ENCODE measurements around the gene MACROD2.

MACROD2 gene

GRCh38 chr20:15610787-15611186 lies 1615.5 kb downstream of the MACROD2 start:
- TF ChIP-seq ZFX (IDR thresholded peaks at IDR 0.05) (no peak), CTCF (conservative IDR thresholded peaks at IDR 0.05) (no peak)
- no peak overlapping the region for H3K27ac ChIP-seq

- TF ChIP-seq ZFX (IDR thresholded peaks at IDR 0.05), result no peak
- no peak for TF ChIP-seq CTCF (conservative IDR thresholded peaks at IDR 0.05)
- no peak overlapping the region for H3K27ac ChIP-seq
Observed at GRCh38 chr20:15611541-15611940, 1616.2 kb downstream of the MACROD2 start.

- TF ChIP-seq CTCF (conservative IDR thresholded peaks at IDR 0.05) (no peak), ZFX (IDR thresholded peaks at IDR 0.05) (no peak)
- no peak overlapping the region for H3K27ac ChIP-seq
Observed at GRCh38 chr20:15612198-15612597, 1616.9 kb downstream of the MACROD2 start.

GRCh38 chr20:15612769-15613168 lies 1617.5 kb downstream of the MACROD2 start:
- no peak overlapping the region for H3K27ac ChIP-seq
- TF ChIP-seq CTCF (conservative IDR thresholded peaks at IDR 0.05) (no peak), ZFX (IDR thresholded peaks at IDR 0.05) (no peak)

GRCh38 chr20:15613530-15613929 lies 1618.2 kb downstream of the MACROD2 start:
- no peak for TF ChIP-seq ZFX (IDR thresholded peaks at IDR 0.05)
- TF ChIP-seq CTCF (conservative IDR thresholded peaks at IDR 0.05), result no peak
- no peak overlapping the region for H3K27ac ChIP-seq

GRCh38 chr20:15616626-15617025 lies 1621.3 kb downstream of the MACROD2 start:
- TF ChIP-seq ZFX (IDR thresholded peaks at IDR 0.05), result no peak
- no peak for TF ChIP-seq CTCF (conservative IDR thresholded peaks at IDR 0.05)
- no peak overlapping the region for H3K27ac ChIP-seq

GRCh38 chr20:15618110-15618509 lies 1622.8 kb downstream of the MACROD2 start:
- no peak overlapping the region for H3K27ac ChIP-seq
- TF ChIP-seq CTCF (conservative IDR thresholded peaks at IDR 0.05) (no peak), ZFX (IDR thresholded peaks at IDR 0.05) (no peak)
